Esophagus muscularis mucosa (tissue), 4 donors: ENCODE measurements around the gene ADSL. TPM values are rescaled to one million over a fixed set of nuclear protein-coding genes. Genes with fewer than 3 reads are reported as not detected.

Source experiments
- DNase-seq: peaks from one replicate; pipeline ENCODE4 v3.0.0-alpha.2; 2017; ENCODE audit errors: extremely low spot score
- H3K27ac ChIP-seq, 4 donors: fragments of 200-600 bp; sonication (generic); replicated peaks in 1 of 4; 1 replicate in 3 of 4; 2 replicates in 1 of 4; pipeline ENCODE4 v1.5.1; 2016 to 2019; ENCODE audit warnings: mild to moderate bottlenecking in 1 of 4
- H3K27me3 ChIP-seq, 4 donors: fragments of 200-600 bp; sonication (generic); one replicate each; pipeline versions ENCODE4 v1.5.1 to v1.6.0; 2016 to 2019
- H3K36me3 ChIP-seq, 4 donors: fragments of 200-600 bp; sonication (generic); one replicate each; pipeline ENCODE4 v1.5.1; 2016 to 2019
- H3K4me1 ChIP-seq, 4 donors: fragments of 200-600 bp; sonication (generic); one replicate each; pipeline ENCODE4 v1.5.1; 2016 to 2019
- H3K4me3 ChIP-seq, 4 donors: fragments of 200-600 bp; sonication (generic); 1 replicate in 2 of 4; 2 replicates in 2 of 4; pipeline ENCODE4 v1.5.1; 2016 to 2019; ENCODE audit warnings: mild to moderate bottlenecking in 4 of 4, moderate library complexity in 1 of 4
- H3K9me3 ChIP-seq, 4 donors: fragments of 200-600 bp; sonication (generic); 1 replicate in 3 of 4; 2 replicates in 1 of 4; pipeline ENCODE4 v1.5.1; 2016 to 2019
- EP300 ChIP-seq: sonication (generic); formaldehyde crosslinking; IDR thresholded peaks from one replicate; pipeline ENCODE4 v1.6.1; 2017; ENCODE audit warnings: antibody characterized with exemption
- POLR2A ChIP-seq: fragments of 450-650 bp; IDR thresholded peaks from one replicate; pipeline ENCODE4 v1.6.1; 2017; ENCODE audit warnings: antibody characterized with exemption, moderate library complexity, mild to moderate bottlenecking, low read depth
- POLR2AphosphoS5 ChIP-seq, 2 donors: sonication (generic); formaldehyde crosslinking; IDR thresholded peaks; one replicate each; pipeline ENCODE4 v1.6.1; 2017; ENCODE audit warnings: antibody characterized with exemption in 2 of 2
- WGBS: methylation state at CpG from one replicate; pipeline ENCODE4 v1.1.5; 2018; 5-methylcytosine and 5-hydroxymethylcytosine counted together
- intact Hi-C: fragments of 100-400 bp; cut with DNase I; formaldehyde crosslinking; loops from one replicate; pipeline ENCODE4 v1.15.1; 2023
- total RNA-seq, 4 donors: library from RNA; depleted of rRNA; stranded (reverse); fragments of >200 nt; gene quantifications; one replicate each; pipeline versions ENCODE4 v1.1.0 to v1.2.1, GENCODE V29; 2016
- TF ChIP-seq, protein P1 (sequence below), 3 experiments: fragments of 200-600 bp in 2 of 3; fragments of 450-650 bp in 1 of 3; sonication (generic) in 2 of 3; IDR thresholded peaks; one replicate each; pipeline ENCODE4 v1.5.1; 2017 to 2019; ENCODE audit warnings: antibody characterized with exemption in 3 of 3, mild to moderate bottlenecking in 2 of 3, moderate library complexity in 1 of 3

ADSL gene
- total RNA-seq, 4 donors from 2014 or later: 58.7 to 91.1 (median 76.3) TPM

DNA sequence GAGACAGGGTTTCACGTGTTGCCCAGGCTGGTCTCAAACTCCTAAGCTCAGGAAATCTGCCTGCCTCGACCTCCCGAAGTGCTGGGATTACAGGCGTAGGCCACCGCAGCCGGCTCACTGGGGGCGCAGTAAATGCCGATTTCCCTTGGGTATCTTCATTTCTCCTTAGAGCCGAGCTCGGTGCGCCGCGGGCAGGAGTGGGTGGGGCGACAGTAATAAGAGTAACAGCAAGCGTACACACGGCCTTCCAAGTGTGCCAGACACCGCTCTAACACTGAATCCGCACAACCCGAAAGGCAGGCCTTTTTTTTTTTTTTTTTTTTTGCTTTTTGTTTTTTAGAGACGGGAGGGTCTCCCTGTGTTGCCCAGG is 500 bp upstream of the ADSL start:
- intact Hi-C loops: loop anchor here (2.0 to 5.0 kb wide), 2 partner anchors 301 to 813 kb away; partner anchors contain the start of gene RPS19BP1
- WGBS: 2% methylated on average over 20 of the region's 20 CpGs
- H3K36me3 ChIP-seq: peaks cover 12 to 26% (median 20%) of the 10 kb centered on the region in 4 donors
- H3K27me3 ChIP-seq: no peaks in the 10 kb centered on the region
- H3K27ac ChIP-seq: peak overlapping the region; percentile 86 to 90 (median 88)
- DNase-seq: no peak
- H3K4me1 ChIP-seq: peaks cover 20 to 32% (median 29%) of the 10 kb centered on the region in 4 donors
- H3K9me3 ChIP-seq: no peaks in the 10 kb centered on the region
- peak overlapping the region; percentile 67 to 93 (median 81) for H3K4me3 ChIP-seq
- TF ChIP-seq, protein P1, sequence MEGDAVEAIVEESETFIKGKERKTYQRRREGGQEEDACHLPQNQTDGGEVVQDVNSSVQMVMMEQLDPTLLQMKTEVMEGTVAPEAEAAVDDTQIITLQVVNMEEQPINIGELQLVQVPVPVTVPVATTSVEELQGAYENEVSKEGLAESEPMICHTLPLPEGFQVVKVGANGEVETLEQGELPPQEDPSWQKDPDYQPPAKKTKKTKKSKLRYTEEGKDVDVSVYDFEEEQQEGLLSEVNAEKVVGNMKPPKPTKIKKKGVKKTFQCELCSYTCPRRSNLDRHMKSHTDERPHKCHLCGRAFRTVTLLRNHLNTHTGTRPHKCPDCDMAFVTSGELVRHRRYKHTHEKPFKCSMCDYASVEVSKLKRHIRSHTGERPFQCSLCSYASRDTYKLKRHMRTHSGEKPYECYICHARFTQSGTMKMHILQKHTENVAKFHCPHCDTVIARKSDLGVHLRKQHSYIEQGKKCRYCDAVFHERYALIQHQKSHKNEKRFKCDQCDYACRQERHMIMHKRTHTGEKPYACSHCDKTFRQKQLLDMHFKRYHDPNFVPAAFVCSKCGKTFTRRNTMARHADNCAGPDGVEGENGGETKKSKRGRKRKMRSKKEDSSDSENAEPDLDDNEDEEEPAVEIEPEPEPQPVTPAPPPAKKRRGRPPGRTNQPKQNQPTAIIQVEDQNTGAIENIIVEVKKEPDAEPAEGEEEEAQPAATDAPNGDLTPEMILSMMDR (IDR thresholded peaks at IDR 0.05): no peak
- no peak for TF ChIP-seq POLR2AphosphoS5 (IDR thresholded peaks at IDR 0.05)
- TF ChIP-seq EP300: no peak
- TF ChIP-seq POLR2A: no peak

DNA sequence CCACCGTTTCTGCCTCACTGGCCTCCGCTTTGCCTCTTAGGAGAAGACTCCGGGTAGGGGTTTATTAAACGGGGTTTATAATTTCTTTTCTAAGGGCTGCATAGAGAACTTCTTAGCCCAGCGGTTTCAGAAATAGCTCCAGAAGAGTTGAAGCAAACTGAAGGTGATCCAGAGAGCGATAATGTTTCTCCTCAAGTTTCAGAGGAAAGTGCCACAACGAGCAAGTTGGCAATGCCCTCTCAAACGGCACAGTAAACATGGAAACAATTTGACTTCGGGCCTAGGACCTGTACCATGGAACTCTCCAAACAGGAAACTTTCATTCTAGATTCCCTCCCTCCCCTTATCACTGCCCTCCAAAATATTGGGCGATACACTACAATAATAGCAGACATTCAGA is 1.0 kb downstream of the ADSL start:
- intact Hi-C loops: loop anchor here (2.0 to 5.0 kb wide), 2 partner anchors 302 to 815 kb away; partner anchors contain the start of gene RPS19BP1
- TF ChIP-seq EP300: no peak
- 20% methylated on average over 10 of the region's 10 CpGs for WGBS
- peak overlapping the region; percentile 86 to 90 (median 88) for H3K27ac ChIP-seq
- no peaks in the 10 kb centered on the region for H3K27me3 ChIP-seq
- DNase-seq: no peak
- H3K9me3 ChIP-seq: no peaks in the 10 kb centered on the region
- peaks cover 21 to 41% (median 35%) of the 10 kb centered on the region in 4 donors for H3K36me3 ChIP-seq
- H3K4me1 ChIP-seq: peaks cover 20 to 32% (median 29%) of the 10 kb centered on the region in 4 donors
- H3K4me3 ChIP-seq: peak overlapping the region; percentile 67 to 93 (median 81)

DNA sequence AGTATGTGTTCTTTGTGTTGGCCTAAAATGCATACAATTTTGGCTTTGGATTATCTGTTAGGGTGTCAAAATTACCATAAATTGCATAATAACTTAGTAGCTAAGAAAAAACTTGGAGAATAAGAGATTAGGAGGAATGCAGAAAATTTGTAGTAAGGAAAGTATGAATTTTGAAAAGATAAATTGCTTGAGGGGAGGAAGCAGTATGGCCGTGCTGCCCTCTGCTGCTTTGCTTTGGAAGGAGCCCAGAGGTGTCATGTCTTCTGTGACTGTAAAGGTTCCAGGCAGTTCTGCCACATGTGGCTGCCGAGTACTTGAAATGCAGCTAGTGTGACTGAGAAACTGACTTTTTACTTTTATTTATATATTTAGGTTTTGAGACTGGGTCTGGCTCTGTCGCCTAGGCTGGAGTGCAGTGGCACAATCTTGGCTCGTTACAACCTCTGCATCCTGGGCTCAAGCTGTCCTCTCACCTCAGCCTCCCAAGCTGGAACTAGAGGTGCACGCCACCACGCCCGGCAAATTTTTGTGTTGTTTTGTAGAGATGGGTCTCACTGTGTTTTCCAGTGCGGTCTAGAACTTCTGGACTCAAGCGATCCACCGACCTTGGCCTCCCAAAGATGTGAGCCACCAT is 1.8 kb downstream of the ADSL start:
- Histone ChIP-seq H3K4me1 (peaks cover 20 to 32% (median 29%) of the 10 kb centered on the region in 4 donors), H3K27me3 (no peaks in the 10 kb centered on the region), H3K4me3 (peak overlapping the region in 1 of 4 donors; percentile 89), H3K27ac (peak overlapping the region; percentile 86 to 90 (median 88)), H3K36me3 (peaks cover 29 to 49% (median 43%) of the 10 kb centered on the region in 4 donors), H3K9me3 (no peaks in the 10 kb centered on the region)
- no peak for DNase-seq
- no peak for TF ChIP-seq POLR2A
- peak in 1 of 2 donors; percentile 56 for TF ChIP-seq POLR2AphosphoS5 (IDR thresholded peaks at IDR 0.05)
- TF ChIP-seq EP300: no peak
- TF ChIP-seq, protein P1 (IDR thresholded peaks at IDR 0.05): peak; percentile 74 to 80 (median 75)
- intact Hi-C loops: loop anchor here (5.0 kb wide), 1 partner anchor 816 kb away; the partner anchor contains the start of gene RPS19BP1
- WGBS: 66% methylated on average over 10 of the region's 10 CpGs

DNA sequence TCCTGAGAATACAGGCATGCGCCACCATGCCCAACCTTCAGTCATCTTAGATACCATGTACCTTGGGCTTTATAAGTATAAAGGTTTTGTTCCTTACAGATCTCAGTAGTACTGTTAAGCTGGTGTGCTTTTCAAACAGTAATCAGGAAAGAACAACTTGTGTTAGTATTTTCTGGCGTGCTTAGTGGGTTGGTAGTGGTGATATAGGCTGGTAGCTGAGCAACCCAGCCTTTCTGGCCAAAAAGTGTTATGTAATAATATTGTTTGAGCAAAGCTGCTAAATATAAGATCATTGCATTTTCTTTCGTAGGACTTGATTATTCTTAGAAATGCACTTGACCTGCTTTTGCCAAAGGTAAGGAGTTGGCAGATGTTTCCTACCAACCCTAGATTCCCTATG is 6.5 kb downstream of the ADSL start:
- WGBS: 89% methylated on average over 3 of the region's 3 CpGs

DNA sequence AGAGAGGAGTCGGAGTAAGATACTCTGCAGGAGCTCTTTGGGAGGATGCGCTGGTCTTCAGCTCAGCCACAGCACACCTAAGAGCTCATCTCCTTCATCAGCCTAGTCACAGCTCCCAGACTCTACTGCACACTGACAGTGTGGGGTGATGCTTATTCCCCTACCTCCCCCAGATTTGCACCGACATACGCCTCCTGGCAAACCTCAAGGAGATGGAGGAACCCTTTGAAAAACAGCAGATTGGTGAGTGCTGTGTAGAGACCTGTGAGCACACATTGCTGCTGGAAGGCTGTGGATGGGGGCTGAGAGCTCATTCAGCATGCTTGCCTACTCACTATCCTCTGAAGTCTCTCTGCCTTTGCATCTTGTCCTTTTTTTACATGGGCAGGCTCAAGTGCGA is 14.8 kb downstream of the ADSL start:
- no peak overlapping the region for H3K27ac ChIP-seq
- peaks cover 95 to 100% (median 100%) of the 10 kb centered on the region in 4 donors for H3K36me3 ChIP-seq
- intact Hi-C loops: no loop called here
- H3K4me1 ChIP-seq: no peaks in the 10 kb centered on the region
- no peaks in the 10 kb centered on the region for H3K27me3 ChIP-seq
- no peak overlapping the region for H3K4me3 ChIP-seq
- 92% methylated on average over 5 of the region's 5 CpGs for WGBS
- DNase-seq: no peak
- no peaks in the 10 kb centered on the region for H3K9me3 ChIP-seq
- TF ChIP-seq POLR2A (no peak), EP300 (no peak), POLR2AphosphoS5 (IDR thresholded peaks at IDR 0.05) (no peak)
- TF ChIP-seq, protein P1 (IDR thresholded peaks at IDR 0.05): no peak

More for the DNA sequence above, 6.5 kb downstream of the ADSL start:
- Histone ChIP-seq H3K9me3 (no peaks in the 10 kb centered on the region), H3K36me3 (peaks cover 60 to 96% (median 87%) of the 10 kb centered on the region in 4 donors), H3K27ac (no peak overlapping the region), H3K4me3 (no peak overlapping the region), H3K4me1 (peaks cover 7 to 12% (median 10%) of the 10 kb centered on the region in 4 donors), H3K27me3 (no peaks in the 10 kb centered on the region)
- no peak for DNase-seq
- intact Hi-C loops: no loop called here
- no peak for TF ChIP-seq POLR2A
- TF ChIP-seq EP300: no peak
- TF ChIP-seq, protein P1 (IDR thresholded peaks at IDR 0.05): no peak
- no peak for TF ChIP-seq POLR2AphosphoS5 (IDR thresholded peaks at IDR 0.05)
